Naive thymus-derived CD4-positive, alpha-beta T cell (primary cell): ENCODE measurements around the gene ALDH1A2. TPM values are rescaled to one million over a fixed set of nuclear protein-coding genes. Genes with fewer than 3 reads are reported as not detected.

ENCODE experiments used
- ATAC-seq: fragments of 150-1000 bp; cut with Tn5 transposase; 2 replicates; pipeline ENCODE4 v1.10.0; 2021; ENCODE audit warnings: mild to moderate bottlenecking, moderate library complexity
- CTCF ChIA-PET: fragments of 350-600 bp; sonication (Branson Sonifier 250); formaldehyde crosslinking; loops from one replicate; lab custom pipeline; 2021; ENCODE audit warnings: antibody characterized with exemption; lab: Charles Lee
- POLR2A ChIA-PET: fragments of 350-600 bp; sonication (Branson Sonifier 250); formaldehyde crosslinking; loops from one replicate; lab custom pipeline; 2021; ENCODE audit warnings: antibody characterized with exemption, inconsistent platforms; lab: Charles Lee
- DNase-seq, 9 donors: peaks; one replicate each; pipeline versions ENCODE4 v3.0.0 to v3.0.0-alpha.2; 2020 to 2022; ENCODE audit warnings: mixed read lengths in 1 of 9
- H3K27ac ChIP-seq: one replicate; pipeline ENCODE4 v1.7.0; 2013; ENCODE audit warnings: mild to moderate bottlenecking, low read depth, low read length, moderate library complexity
- H3K27me3 ChIP-seq, 2 donors: one replicate each; pipeline ENCODE4 v1.7.0; 2013; ENCODE audit warnings: low read length in 2 of 2, mild to moderate bottlenecking in 2 of 2, moderate library complexity in 2 of 2; ENCODE audit not compliant: control insufficient read depth in 2 of 2, insufficient read depth in 2 of 2
- H3K36me3 ChIP-seq, 3 experiments: 1 replicate in 2 of 3; 2 replicates in 1 of 3; pipeline ENCODE4 v1.7.0; 2013; ENCODE audit warnings: low read length in 3 of 3, mild to moderate bottlenecking in 3 of 3, moderate library complexity in 1 of 3; ENCODE audit not compliant: insufficient read depth in 3 of 3, control insufficient read depth in 2 of 3
- H3K4me1 ChIP-seq, 2 donors: one replicate each; pipeline ENCODE4 v1.7.0; 2013; ENCODE audit warnings: low read length in 2 of 2, mild to moderate bottlenecking in 2 of 2, moderate library complexity in 1 of 2; ENCODE audit not compliant: control insufficient read depth in 2 of 2, insufficient read depth in 2 of 2
- H3K4me3 ChIP-seq: 2 replicates; pipeline ENCODE4 v1.7.0; 2013; ENCODE audit warnings: mild to moderate bottlenecking, low read length
- H3K9me3 ChIP-seq, 3 experiments: 1 replicate in 2 of 3; 2 replicates in 1 of 3; pipeline ENCODE4 v1.7.0; 2013; ENCODE audit warnings: low read length in 3 of 3; ENCODE audit not compliant: control insufficient read depth in 2 of 3
- H3K27ac Mint-ChIP-seq, 9 donors: one replicate each; pipeline ENCODE4 v1.8.0; 2020 to 2022; ENCODE audit warnings: mixed read lengths in 9 of 9, mild to moderate bottlenecking in 8 of 9, moderate library complexity in 5 of 9, inconsistent platforms in 2 of 9
- H3K27me3 Mint-ChIP-seq, 5 donors: one replicate each; pipeline ENCODE4 v1.8.0; 2021 to 2022; ENCODE audit warnings: mixed read lengths in 5 of 5, mild to moderate bottlenecking in 1 of 5
- H3K36me3 Mint-ChIP-seq, 5 donors: one replicate each; pipeline ENCODE4 v1.8.0; 2020 to 2022; ENCODE audit warnings: mixed read lengths in 5 of 5, mild to moderate bottlenecking in 3 of 5, inconsistent platforms in 1 of 5
- H3K4me1 Mint-ChIP-seq, 7 donors: one replicate each; pipeline ENCODE4 v1.8.0; 2020 to 2022; ENCODE audit warnings: mixed read lengths in 7 of 7, mild to moderate bottlenecking in 3 of 7, inconsistent platforms in 1 of 7
- H3K4me3 Mint-ChIP-seq, 10 donors: one replicate each; pipeline ENCODE4 v1.8.0; 2020 to 2022; ENCODE audit warnings: mild to moderate bottlenecking in 10 of 10, mixed read lengths in 10 of 10, moderate library complexity in 6 of 10, inconsistent platforms in 2 of 10
- H3K9me3 Mint-ChIP-seq, 11 donors: one replicate each; pipeline ENCODE4 v1.8.0; 2020 to 2022; ENCODE audit warnings: mixed read lengths in 11 of 11, mild to moderate bottlenecking in 4 of 11, inconsistent platforms in 1 of 11, moderate library complexity in 1 of 11
- intact Hi-C, 2 donors: fragments of 100-400 bp; cut with micrococcal nuclease; formaldehyde crosslinking; loops; one replicate each; pipeline ENCODE4 v1.15.1; 2023
- polyA plus RNA-seq, 2 donors: library from polyadenylated mRNA; unstranded; fragments of 300-500 nt; fragmentation: Illumina TruSeq; gene quantifications; one replicate each; pipeline ENCODE4 v1.2.3, GENCODE V29; 2021
- total RNA-seq, 6 experiments: library from RNA in 5 of 6; stranded (reverse) in 5 of 6; gene quantifications; 1 replicate in 5 of 6; 2 replicates in 1 of 6; pipeline ENCODE4 v1.2.3 and lab custom pipeline; 2021 to 2026

ALDH1A2 gene
- total and polyA plus RNA-seq, 7 experiments from 2014 or later: 1.7 TPM; not detected in 6

DNA sequence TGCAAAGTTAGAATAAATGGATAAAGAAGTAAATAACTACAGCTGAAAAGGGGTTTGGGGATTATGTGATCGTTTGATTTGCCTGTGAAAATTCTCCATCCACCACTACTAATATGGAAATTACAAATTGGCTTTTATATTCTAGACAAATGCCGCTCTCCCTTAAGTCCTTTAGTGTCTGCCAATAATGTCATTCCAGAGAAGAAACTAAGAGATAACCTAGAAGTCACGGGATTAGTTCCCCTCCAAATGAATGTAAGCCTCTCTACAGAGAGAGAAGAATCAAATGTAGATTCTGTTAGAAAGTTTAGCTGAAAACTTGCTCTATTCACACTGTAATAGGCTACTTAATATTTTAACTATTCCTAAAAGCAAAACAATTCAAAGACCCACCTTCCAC is 92.0 kb downstream of the ALDH1A2 start:
- H3K4me1 Mint-ChIP-seq: no peaks in the 10 kb centered on the region
- no peak overlapping the region for H3K27ac Mint-ChIP-seq
- Histone ChIP-seq H3K4me3 (no peak overlapping the region), H3K27ac (no peak overlapping the region), H3K9me3 (no peaks in the 10 kb centered on the region), H3K27me3 (no peaks in the 10 kb centered on the region), H3K4me1 (no peaks in the 10 kb centered on the region), H3K36me3 (no peaks in the 10 kb centered on the region)
- ChIA-PET CTCF (no interaction called here), POLR2A (no interaction called here)
- H3K27me3 Mint-ChIP-seq: peaks cover 0 to 20% (median 0%) of the 10 kb centered on the region in 5 donors
- H3K36me3 Mint-ChIP-seq: no peaks in the 10 kb centered on the region
- H3K4me3 Mint-ChIP-seq: no peak overlapping the region
- no peaks in the 10 kb centered on the region for H3K9me3 Mint-ChIP-seq
- no peak for ATAC-seq
- DNase-seq: no peak
- intact Hi-C loops: no loop called here

DNA sequence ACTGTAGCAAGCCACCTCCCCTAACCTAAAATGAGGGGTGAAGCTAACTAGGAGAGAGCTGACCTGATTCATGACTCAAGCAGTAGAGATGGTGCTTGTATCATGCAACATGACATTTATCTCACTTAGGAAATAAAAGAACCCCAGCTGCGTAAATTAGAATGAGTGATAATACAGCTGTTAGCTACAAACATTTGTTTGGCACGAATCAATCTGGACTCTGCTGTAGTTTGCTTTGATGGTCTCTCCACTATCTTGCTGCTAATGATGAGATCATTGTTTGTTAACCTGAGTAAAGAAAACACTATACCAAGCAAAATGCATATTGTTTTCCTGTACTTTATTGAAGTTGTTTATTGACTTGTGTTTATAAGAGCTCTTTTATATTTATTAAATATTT is 92.6 kb downstream of the ALDH1A2 start:
- CTCF ChIA-PET: no interaction called here

DNA sequence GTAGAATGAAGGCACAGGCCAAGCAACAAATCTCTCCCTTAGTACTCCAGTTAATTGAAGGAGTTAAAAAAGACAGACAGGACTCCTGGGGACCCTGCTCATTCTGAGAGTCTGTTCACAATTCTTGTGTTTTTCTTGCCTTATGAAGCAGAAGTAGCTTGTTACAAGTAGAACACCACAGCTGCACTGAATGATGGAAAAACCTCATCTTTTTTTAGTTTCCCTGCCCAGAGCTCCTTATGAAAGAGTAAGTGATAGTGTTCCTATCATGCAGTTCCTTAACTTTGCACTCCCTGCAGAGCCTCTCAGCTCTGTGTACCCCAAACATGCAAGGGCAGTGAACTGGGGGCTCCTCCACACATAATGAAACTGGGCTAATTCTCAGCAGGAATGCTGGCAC is 95.5 kb downstream of the ALDH1A2 start:
- Histone ChIP-seq H3K27ac (no peak overlapping the region), H3K9me3 (no peaks in the 10 kb centered on the region), H3K4me1 (no peaks in the 10 kb centered on the region), H3K36me3 (no peaks in the 10 kb centered on the region), H3K4me3 (no peak overlapping the region), H3K27me3 (no peaks in the 10 kb centered on the region)
- DNase-seq (no peak), ATAC-seq (no peak)
- intact Hi-C loops: no loop called here
- POLR2A ChIA-PET: no interaction called here
- Mint-ChIP-seq H3K27ac (no peak overlapping the region), H3K4me3 (no peak overlapping the region), H3K36me3 (no peaks in the 10 kb centered on the region), H3K9me3 (no peaks in the 10 kb centered on the region), H3K4me1 (no peaks in the 10 kb centered on the region), H3K27me3 (peaks cover 0 to 16% (median 0%) of the 10 kb centered on the region in 5 donors)
- CTCF ChIA-PET: no interaction called here

More for the DNA sequence above, 92.6 kb downstream of the ALDH1A2 start:
- Mint-ChIP-seq H3K27me3 (peaks cover 0 to 19% (median 0%) of the 10 kb centered on the region in 5 donors), H3K27ac (no peak overlapping the region), H3K9me3 (no peaks in the 10 kb centered on the region), H3K4me1 (no peaks in the 10 kb centered on the region), H3K4me3 (no peak overlapping the region), H3K36me3 (no peaks in the 10 kb centered on the region)
- H3K9me3 ChIP-seq: no peaks in the 10 kb centered on the region
- H3K36me3 ChIP-seq: no peaks in the 10 kb centered on the region
- no peak overlapping the region for H3K4me3 ChIP-seq
- no peaks in the 10 kb centered on the region for H3K4me1 ChIP-seq
- POLR2A ChIA-PET: no interaction called here
- intact Hi-C loops: no loop called here
- DNase-seq (no peak), ATAC-seq (no peak)
- no peak overlapping the region for H3K27ac ChIP-seq
- H3K27me3 ChIP-seq: no peaks in the 10 kb centered on the region

DNA sequence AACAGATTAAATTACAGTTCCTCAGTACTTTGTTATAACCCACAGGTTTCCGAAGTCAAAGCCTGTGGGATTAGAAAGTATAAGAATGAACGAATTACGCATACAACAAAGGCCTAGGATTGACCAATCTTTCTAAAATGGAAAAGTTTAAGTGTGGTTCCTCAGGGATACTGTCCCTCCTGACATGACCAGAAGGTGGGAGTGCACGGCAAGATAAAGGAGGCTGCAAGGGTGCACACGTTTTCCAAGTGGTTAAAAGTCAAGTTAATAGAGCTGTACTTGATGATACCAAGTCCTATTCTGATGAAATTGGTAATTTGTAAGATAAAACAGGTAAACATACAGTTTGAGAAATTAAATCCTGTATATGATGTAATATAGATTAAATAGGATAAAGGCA is 96.2 kb downstream of the ALDH1A2 start:
- Histone ChIP-seq H3K4me3 (no peak overlapping the region), H3K4me1 (no peaks in the 10 kb centered on the region), H3K36me3 (no peaks in the 10 kb centered on the region), H3K27me3 (no peaks in the 10 kb centered on the region), H3K9me3 (no peaks in the 10 kb centered on the region), H3K27ac (no peak overlapping the region)
- ChIA-PET POLR2A (no interaction called here), CTCF (no interaction called here)
- intact Hi-C loops: no loop called here
- Mint-ChIP-seq H3K27ac (no peak overlapping the region), H3K36me3 (no peaks in the 10 kb centered on the region), H3K4me1 (no peaks in the 10 kb centered on the region), H3K27me3 (peaks cover 0 to 13% (median 0%) of the 10 kb centered on the region in 5 donors), H3K9me3 (no peaks in the 10 kb centered on the region), H3K4me3 (no peak overlapping the region)
- no peak for DNase-seq
- ATAC-seq: no peak

DNA sequence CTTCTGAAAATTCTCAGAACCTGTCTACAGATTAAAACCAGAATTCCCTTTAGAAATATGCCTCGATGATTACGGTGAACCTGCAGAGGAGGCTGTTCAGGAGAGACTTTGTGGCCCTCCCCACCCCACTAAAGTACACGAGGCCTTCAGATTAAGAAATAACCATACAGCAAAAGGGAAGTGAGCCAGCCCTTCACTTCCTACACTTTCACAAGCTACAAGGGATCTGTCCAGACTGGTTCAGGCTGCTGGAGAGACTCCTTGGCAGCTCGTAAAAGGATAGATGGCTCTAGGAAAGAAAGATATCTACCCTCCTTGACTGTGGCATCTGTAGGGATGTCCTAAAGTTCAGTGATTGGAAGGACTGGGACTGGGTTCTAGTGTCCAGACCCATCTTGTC is 102.6 kb downstream of the ALDH1A2 start:
- Mint-ChIP-seq H3K36me3 (no peaks in the 10 kb centered on the region), H3K4me3 (no peak overlapping the region), H3K27ac (no peak overlapping the region), H3K27me3 (peaks cover 0 to 17% (median 13%) of the 10 kb centered on the region in 5 donors), H3K9me3 (no peaks in the 10 kb centered on the region), H3K4me1 (no peaks in the 10 kb centered on the region)
- DNase-seq (no peak), ATAC-seq (peak; percentile 27)
- ChIA-PET POLR2A (no interaction called here), CTCF (no interaction called here)
- Histone ChIP-seq H3K27me3 (no peaks in the 10 kb centered on the region), H3K36me3 (no peaks in the 10 kb centered on the region), H3K27ac (no peak overlapping the region), H3K9me3 (no peaks in the 10 kb centered on the region), H3K4me1 (no peaks in the 10 kb centered on the region), H3K4me3 (no peak overlapping the region)
- intact Hi-C loops: no loop called here

DNA sequence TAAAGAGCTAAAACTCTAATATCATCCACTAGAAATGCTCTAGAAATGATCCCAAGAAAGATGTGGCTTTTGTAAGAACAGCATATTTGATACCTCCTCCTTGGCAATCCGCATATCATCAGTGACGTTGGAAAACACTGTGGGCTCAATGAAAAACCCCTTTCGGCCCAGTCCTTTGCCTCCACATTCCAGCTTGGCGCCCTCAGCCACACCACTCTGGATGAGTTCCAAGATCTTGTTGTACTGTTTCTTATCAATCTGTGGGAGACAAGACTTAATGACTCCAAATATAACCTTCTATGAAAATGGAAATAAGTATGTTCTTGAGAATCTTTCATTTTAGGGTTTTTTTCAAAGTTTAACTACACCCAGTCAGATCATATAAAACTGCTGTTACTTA is 103.6 kb downstream of the ALDH1A2 start:
- Mint-ChIP-seq H3K4me3 (no peak overlapping the region), H3K27ac (no peak overlapping the region), H3K4me1 (no peaks in the 10 kb centered on the region), H3K36me3 (no peaks in the 10 kb centered on the region), H3K9me3 (no peaks in the 10 kb centered on the region), H3K27me3 (peaks cover 0 to 15% (median 13%) of the 10 kb centered on the region in 5 donors)
- no peak for ATAC-seq
- POLR2A ChIA-PET: no interaction called here
- no peak overlapping the region for H3K4me3 ChIP-seq
- no peak for DNase-seq
- H3K9me3 ChIP-seq: no peaks in the 10 kb centered on the region
- H3K36me3 ChIP-seq: no peaks in the 10 kb centered on the region
- intact Hi-C loops: no loop called here
- H3K4me1 ChIP-seq: no peaks in the 10 kb centered on the region
- CTCF ChIA-PET: no interaction called here
- H3K27me3 ChIP-seq: no peaks in the 10 kb centered on the region
- no peak overlapping the region for H3K27ac ChIP-seq

DNA sequence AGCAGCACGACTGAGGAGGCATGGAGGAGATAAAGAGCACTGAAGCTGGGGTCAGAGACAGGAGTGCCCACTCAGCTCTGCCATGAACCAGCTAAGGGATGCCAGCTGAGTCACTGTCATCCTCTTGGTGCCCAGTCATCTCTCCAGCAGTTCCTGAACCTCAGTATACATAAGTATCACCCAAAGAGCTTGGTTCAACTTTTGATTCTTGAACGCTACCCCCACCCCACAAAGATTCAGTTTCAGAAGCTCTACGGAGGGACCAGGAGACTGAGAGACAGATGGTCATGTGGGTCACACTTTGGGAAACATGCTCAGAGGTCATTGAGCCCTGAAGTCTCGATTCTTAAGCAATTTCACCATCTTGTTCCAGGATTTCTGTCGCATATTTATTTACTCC is 108.4 kb downstream of the ALDH1A2 start:
- H3K9me3 ChIP-seq: no peaks in the 10 kb centered on the region
- H3K27ac ChIP-seq: no peak overlapping the region
- ATAC-seq: no peak
- CTCF ChIA-PET: no interaction called here
- Mint-ChIP-seq H3K4me1 (no peaks in the 10 kb centered on the region), H3K36me3 (no peaks in the 10 kb centered on the region), H3K4me3 (no peak overlapping the region), H3K27me3 (peaks cover 5 to 21% (median 14%) of the 10 kb centered on the region in 5 donors), H3K9me3 (no peaks in the 10 kb centered on the region), H3K27ac (no peak overlapping the region)
- no peak for DNase-seq
- H3K4me1 ChIP-seq: no peaks in the 10 kb centered on the region
- intact Hi-C loops: no loop called here
- H3K36me3 ChIP-seq: no peaks in the 10 kb centered on the region
- no peak overlapping the region for H3K4me3 ChIP-seq
- POLR2A ChIA-PET: no interaction called here
- no peaks in the 10 kb centered on the region for H3K27me3 ChIP-seq
